ENCODE measurements around the gene RBM47. TPM values are rescaled to one million over a fixed set of nuclear protein-coding genes. Genes with fewer than 3 reads are reported as not detected.

Gene RBM47
- total and polyA plus RNA-seq, 4 experiments from 2014 or later = 0.10 to 1.5 (median 0.87) TPM

- Mint-ChIP-seq H3K36me3 (no peaks in the 10 kb centered on the region), H3K4me3 (no peak overlapping the region), H3K27me3 (peaks cover 0 to 4% of the 10 kb centered on the region in 2 donors), H3K9me3 (peaks cover 0 to 1% (median 0%) of the 10 kb centered on the region in 8 donors), H3K27ac (no peak overlapping the region), H3K4me1 (peaks cover 0 to 7% (median 5%) of the 10 kb centered on the region in 4 donors)
- intact Hi-C loops (cut with micrococcal nuclease) = no loop called here
- DNase-seq = no peak
- CTCF ChIA-PET (ENCODE audit: partially characterized antibody) = no interaction called here
- H3K36me3 ChIP-seq (ENCODE audit: insufficient read depth, low read length) = no peaks in the 10 kb centered on the region
- H3K9me3 ChIP-seq (ENCODE audit: control insufficient read depth in 1 of 2, low read length in 2 of 2) = no peaks in the 10 kb centered on the region
- H3K4me3 ChIP-seq (ENCODE audit: low read length in 2 of 2) = no peak overlapping the region
- H3K27me3 ChIP-seq (ENCODE audit: insufficient read depth, low read length) = no peaks in the 10 kb centered on the region
- POLR2A ChIA-PET (ENCODE audit: partially characterized antibody) = no interaction called here
- no peak overlapping the region for H3K27ac ChIP-seq (ENCODE audit: low read depth, low read length)
- H3K4me1 ChIP-seq (ENCODE audit: insufficient read depth, low read length) = no peaks in the 10 kb centered on the region
These were observed 48.2 kb downstream of the RBM47 start for GRCh38 chr4:40581254-40582140.

GRCh38 chr4:40579983-40580382, 49.7 kb downstream of the RBM47 start:
- no peaks in the 10 kb centered on the region for H3K4me1 ChIP-seq (ENCODE audit: insufficient read depth, low read length)
- peaks cover 0 to 9% (median 6%) of the 10 kb centered on the region in 4 donors for H3K4me1 Mint-ChIP-seq
- intact Hi-C loops (cut with micrococcal nuclease) = no loop called here
- peaks cover 0 to 1% (median 0%) of the 10 kb centered on the region in 8 donors for H3K9me3 Mint-ChIP-seq
- H3K4me3 ChIP-seq (ENCODE audit: low read length in 2 of 2) = no peak overlapping the region
- peaks cover 0 to 3% of the 10 kb centered on the region in 2 donors for H3K27me3 Mint-ChIP-seq
- ChIA-PET POLR2A (ENCODE audit: partially characterized antibody) (no interaction called here), CTCF (ENCODE audit: partially characterized antibody) (no interaction called here)
- H3K27ac ChIP-seq (ENCODE audit: low read depth, low read length) = no peak overlapping the region
- DNase-seq = no peak
- H3K36me3 Mint-ChIP-seq = no peaks in the 10 kb centered on the region
- H3K36me3 ChIP-seq (ENCODE audit: insufficient read depth, low read length) = no peaks in the 10 kb centered on the region
- H3K9me3 ChIP-seq (ENCODE audit: control insufficient read depth in 1 of 2, low read length in 2 of 2) = no peaks in the 10 kb centered on the region
- H3K27ac Mint-ChIP-seq = no peak overlapping the region
- no peak overlapping the region for H3K4me3 Mint-ChIP-seq
- no peaks in the 10 kb centered on the region for H3K27me3 ChIP-seq (ENCODE audit: insufficient read depth, low read length)

- DNase-seq = no peak
- CTCF ChIA-PET (ENCODE audit: partially characterized antibody) = interaction anchor here (1.0 kb wide), 1 partner anchor 12 kb away, joined by 3 read pairs; no protein-coding TSS in a partner anchor
These were observed 51.9 kb downstream of the RBM47 start for GRCh38 chr4:40577588-40578253.

GRCh38 chr4:40576651-40577480, 52.8 kb downstream of the RBM47 start:
- POLR2A ChIA-PET (ENCODE audit: partially characterized antibody) = no interaction called here
- Mint-ChIP-seq H3K9me3 (peaks cover 0 to 2% (median 0%) of the 10 kb centered on the region in 8 donors), H3K36me3 (no peaks in the 10 kb centered on the region), H3K4me3 (no peak overlapping the region), H3K27me3 (no peaks in the 10 kb centered on the region), H3K4me1 (peaks cover 0 to 9% (median 5%) of the 10 kb centered on the region in 4 donors), H3K27ac (peak overlapping the region in 2 of 7 donors; percentile 12 to 39)
- Histone ChIP-seq H3K9me3 (ENCODE audit: control insufficient read depth in 1 of 2, low read length in 2 of 2) (no peaks in the 10 kb centered on the region), H3K27ac (ENCODE audit: low read depth, low read length) (no peak overlapping the region), H3K4me3 (ENCODE audit: low read length in 2 of 2) (no peak overlapping the region), H3K4me1 (ENCODE audit: insufficient read depth, low read length) (no peaks in the 10 kb centered on the region), H3K36me3 (ENCODE audit: insufficient read depth, low read length) (no peaks in the 10 kb centered on the region), H3K27me3 (ENCODE audit: insufficient read depth, low read length) (no peaks in the 10 kb centered on the region)
- intact Hi-C loops (cut with micrococcal nuclease) = no loop called here
- CTCF ChIA-PET (ENCODE audit: partially characterized antibody) = no interaction called here
- no peak for DNase-seq

More at GRCh38 chr4:40577588-40578253, 51.9 kb downstream of the RBM47 start:
- Mint-ChIP-seq H3K9me3 (peaks cover 0 to 3% (median 0%) of the 10 kb centered on the region in 8 donors), H3K4me1 (peaks cover 0 to 9% (median 6%) of the 10 kb centered on the region in 4 donors), H3K36me3 (no peaks in the 10 kb centered on the region), H3K27ac (no peak overlapping the region), H3K27me3 (peaks cover 0 to under 1% of the 10 kb centered on the region in 2 donors), H3K4me3 (no peak overlapping the region)
- intact Hi-C loops (cut with micrococcal nuclease) = no loop called here
- no peaks in the 10 kb centered on the region for H3K4me1 ChIP-seq (ENCODE audit: insufficient read depth, low read length)
- no peaks in the 10 kb centered on the region for H3K36me3 ChIP-seq (ENCODE audit: insufficient read depth, low read length)
- no peak overlapping the region for H3K27ac ChIP-seq (ENCODE audit: low read depth, low read length)
- H3K4me3 ChIP-seq (ENCODE audit: low read length in 2 of 2) = no peak overlapping the region
- POLR2A ChIA-PET (ENCODE audit: partially characterized antibody) = interaction anchor here (0.7 kb wide), 1 partner anchor 510 kb away, joined by 3 read pairs; no protein-coding TSS in a partner anchor
- no peaks in the 10 kb centered on the region for H3K27me3 ChIP-seq (ENCODE audit: insufficient read depth, low read length)
- no peaks in the 10 kb centered on the region for H3K9me3 ChIP-seq (ENCODE audit: control insufficient read depth in 1 of 2, low read length in 2 of 2)

DNA sequence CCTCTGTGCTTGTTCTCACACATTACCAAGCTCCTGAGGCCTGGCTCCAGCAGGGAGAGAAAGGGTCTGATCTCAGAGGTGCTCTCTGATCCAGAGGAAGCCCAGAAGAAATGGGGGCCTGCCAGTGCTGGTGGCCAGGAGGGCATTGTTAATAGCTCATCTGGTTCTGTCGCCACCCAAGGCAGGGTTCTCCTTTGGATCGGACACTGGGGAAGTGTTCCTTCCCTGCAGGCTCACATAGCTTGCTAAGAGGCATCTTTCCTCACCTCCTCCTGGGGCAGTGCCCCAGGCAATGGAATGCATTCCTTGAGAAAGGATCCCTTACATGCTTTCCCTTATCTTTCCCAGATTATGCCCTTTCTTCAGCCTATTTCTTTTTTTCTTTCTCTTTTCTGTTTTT, 53.8 kb downstream of the RBM47 start:
- no peaks in the 10 kb centered on the region for H3K36me3 ChIP-seq (ENCODE audit: insufficient read depth, low read length)
- no peak overlapping the region for H3K4me3 ChIP-seq (ENCODE audit: low read length in 2 of 2)
- Mint-ChIP-seq H3K27me3 (no peaks in the 10 kb centered on the region), H3K36me3 (no peaks in the 10 kb centered on the region), H3K27ac (no peak overlapping the region), H3K4me3 (no peak overlapping the region), H3K9me3 (peaks cover 0 to 2% (median 0%) of the 10 kb centered on the region in 8 donors), H3K4me1 (peaks cover 0 to 9% (median 5%) of the 10 kb centered on the region in 4 donors)
- H3K9me3 ChIP-seq (ENCODE audit: control insufficient read depth in 1 of 2, low read length in 2 of 2) = no peaks in the 10 kb centered on the region
- intact Hi-C loops (cut with micrococcal nuclease) = no loop called here
- DNase-seq = no peak
- H3K4me1 ChIP-seq (ENCODE audit: insufficient read depth, low read length) = no peaks in the 10 kb centered on the region
- ChIA-PET POLR2A (ENCODE audit: partially characterized antibody) (no interaction called here), CTCF (ENCODE audit: partially characterized antibody) (no interaction called here)
- no peak overlapping the region for H3K27ac ChIP-seq (ENCODE audit: low read depth, low read length)
- no peaks in the 10 kb centered on the region for H3K27me3 ChIP-seq (ENCODE audit: insufficient read depth, low read length)

DNA sequence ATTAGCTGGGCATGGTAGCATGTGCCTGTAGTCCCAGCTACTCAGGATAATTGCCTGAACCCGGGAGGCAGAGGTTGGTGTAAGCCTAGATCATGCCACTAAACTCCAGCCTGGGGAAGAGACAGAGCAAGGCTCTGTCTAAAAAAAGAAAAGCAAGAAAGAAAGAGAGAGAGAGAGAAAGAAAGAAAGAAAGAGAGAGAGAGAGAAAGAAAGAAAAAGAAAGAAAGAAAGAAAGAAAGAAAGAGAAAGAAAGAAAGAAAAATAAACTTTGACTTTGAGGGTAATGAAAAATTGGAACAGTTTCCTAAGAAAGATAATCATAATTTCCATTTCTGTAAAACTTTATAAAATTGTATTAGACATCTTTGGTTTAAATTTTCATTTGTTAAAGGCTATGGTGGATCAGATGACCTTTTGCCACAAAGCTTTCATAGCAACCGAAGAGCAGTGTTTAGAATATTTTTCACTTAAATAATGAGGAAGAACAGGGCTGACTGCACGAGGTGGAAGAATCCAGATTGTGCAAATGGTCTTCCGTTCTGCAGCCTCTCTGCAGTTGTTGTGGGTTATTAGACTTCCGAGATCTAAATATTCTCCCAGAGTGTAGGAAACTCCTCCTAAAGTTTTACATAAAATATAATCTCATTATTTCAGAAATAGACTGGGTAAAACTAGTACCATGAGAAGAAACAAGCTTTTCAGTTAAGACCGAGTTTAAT, 55.9 kb downstream of the RBM47 start:
- no peaks in the 10 kb centered on the region for H3K4me1 ChIP-seq (ENCODE audit: insufficient read depth, low read length)
- Mint-ChIP-seq H3K27me3 (peaks cover 0 to 6% of the 10 kb centered on the region in 2 donors), H3K4me1 (peaks cover 0 to 9% (median 5%) of the 10 kb centered on the region in 4 donors), H3K4me3 (no peak overlapping the region), H3K9me3 (peaks cover 0 to 2% (median 0%) of the 10 kb centered on the region in 8 donors), H3K36me3 (no peaks in the 10 kb centered on the region), H3K27ac (no peak overlapping the region)
- ChIA-PET POLR2A (ENCODE audit: partially characterized antibody) (no interaction called here), CTCF (ENCODE audit: partially characterized antibody) (interaction anchor here (0.6 to 1.1 kb wide), 2 partner anchors 11 to 257 kb away, joined by 3 read pairs; no protein-coding TSS in a partner anchor)
- no peaks in the 10 kb centered on the region for H3K27me3 ChIP-seq (ENCODE audit: insufficient read depth, low read length)
- no peaks in the 10 kb centered on the region for H3K9me3 ChIP-seq (ENCODE audit: control insufficient read depth in 1 of 2, low read length in 2 of 2)
- DNase-seq = no peak
- no peak overlapping the region for H3K4me3 ChIP-seq (ENCODE audit: low read length in 2 of 2)
- no peak overlapping the region for H3K27ac ChIP-seq (ENCODE audit: low read depth, low read length)
- intact Hi-C loops (cut with micrococcal nuclease) = no loop called here
- H3K36me3 ChIP-seq (ENCODE audit: insufficient read depth, low read length) = no peaks in the 10 kb centered on the region
